GM12891 (cell line): ENCODE data around the gene DMD.

Experiments
- PAX5 ChIP-seq: IDR thresholded peaks from 2 replicates; pipeline ENCODE4 v1.6.1; 2011; ENCODE audit warnings: low read length, moderate library complexity, mild to moderate bottlenecking; ENCODE audit not compliant: insufficient read depth, severe bottlenecking
- POLR2A ChIP-seq: IDR thresholded peaks from 2 replicates; pipeline ENCODE4 v1.6.1; 2011; ENCODE audit warnings: low read depth, low read length, control low read depth
- POLR2AphosphoS5 ChIP-seq: IDR thresholded peaks from 2 replicates; pipeline ENCODE4 v1.6.1; 2011; ENCODE audit warnings: low read depth, low read length, control low read depth
- POU2F2 ChIP-seq: IDR thresholded peaks from 2 replicates; pipeline ENCODE4 v1.6.1; 2011; ENCODE audit warnings: low read depth, mild to moderate bottlenecking, control low read depth, low read length, moderate library complexity
- SPI1 ChIP-seq: IDR thresholded peaks from 2 replicates; pipeline ENCODE4 v1.6.1; 2011; ENCODE audit warnings: low read depth, low read length, control low read depth
- TAF1 ChIP-seq: IDR thresholded peaks from 2 replicates; pipeline ENCODE4 v1.6.1; 2011; ENCODE audit warnings: low read depth, low read length, control low read depth

DNA sequence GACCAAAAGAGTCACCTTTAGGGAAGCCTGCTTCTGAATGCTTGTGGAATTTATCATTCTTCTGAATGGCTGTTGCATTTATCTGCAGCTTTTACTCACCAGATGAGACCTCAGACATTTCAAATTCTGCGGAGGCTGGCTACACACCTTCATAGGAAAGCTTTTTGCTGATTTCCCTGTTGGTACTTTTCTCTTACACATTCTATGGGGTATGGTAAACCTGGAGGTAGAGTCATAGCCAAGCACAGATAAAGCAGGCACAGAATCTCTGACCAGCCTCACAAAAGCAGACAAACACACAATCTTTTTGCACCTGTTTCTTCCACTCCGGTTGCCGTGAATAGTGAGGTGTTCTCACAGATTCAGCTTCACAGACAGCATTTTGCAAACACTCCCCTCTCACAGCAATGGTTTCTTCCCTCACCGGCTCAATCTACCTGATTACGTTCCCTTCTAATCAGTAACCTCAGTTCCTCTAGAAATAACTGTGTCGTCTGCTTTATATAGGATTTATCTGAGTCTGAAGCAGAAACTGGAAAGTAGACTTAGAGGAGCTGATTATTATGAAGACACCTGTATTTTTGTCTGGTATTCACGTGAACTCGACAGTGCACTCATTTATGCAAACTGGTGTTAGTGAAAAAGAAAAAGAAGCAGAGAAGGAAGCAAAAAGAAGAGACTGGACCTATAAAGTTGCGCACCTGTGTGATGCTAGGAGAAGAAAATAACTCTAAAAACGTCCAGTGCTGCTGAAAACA is 83.1 kb downstream of the DMD start:
- TF ChIP-seq POLR2AphosphoS5 = no peak
- TF ChIP-seq TAF1 = no peak
- TF ChIP-seq POLR2A = no peak
- TF ChIP-seq SPI1 = no peak
- TF ChIP-seq POU2F2 = no peak
- TF ChIP-seq PAX5 = no peak
